ENCODE measurements around the gene NKX2-4.
"Not testable (repeated sequence)": the region's sequence is repeated elsewhere in the genome, so short reads cannot be mapped to it uniquely, and the experiment has no call there.

NKX2-4 gene

DNA sequence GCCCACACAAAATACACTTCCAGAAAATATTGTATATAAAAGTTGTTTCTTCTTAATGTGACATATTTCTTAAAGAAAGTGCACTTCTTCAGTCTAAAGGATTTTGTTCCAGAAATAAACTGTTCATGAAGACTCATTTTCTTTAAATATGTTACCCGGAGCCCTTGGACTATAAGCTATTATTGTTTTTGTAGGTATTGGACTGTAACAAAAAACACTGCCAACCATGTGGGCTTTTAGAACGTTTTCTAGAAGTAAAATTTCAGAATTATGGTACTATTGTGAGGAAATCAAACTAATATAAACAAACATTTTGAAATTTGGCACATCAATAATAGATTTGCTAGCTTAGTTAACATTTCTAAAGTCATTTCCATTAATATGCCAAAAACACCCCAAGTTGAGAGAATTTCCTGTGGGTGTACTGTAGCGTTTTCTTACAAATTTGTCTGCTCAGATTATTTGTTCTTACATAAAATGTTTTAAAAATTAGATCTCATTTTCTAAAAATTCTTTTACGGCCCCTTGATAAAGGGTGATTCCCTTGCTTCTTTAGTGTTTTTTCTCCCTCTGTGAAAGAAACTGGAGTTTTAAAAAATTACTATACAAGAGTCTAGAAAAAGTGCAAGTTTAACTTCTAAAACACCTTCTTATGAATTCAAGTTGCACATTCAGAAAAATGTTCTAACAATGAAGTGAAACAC is 3.4 kb downstream of the NKX2-4 start:
- no peak for DNase-seq

DNA sequence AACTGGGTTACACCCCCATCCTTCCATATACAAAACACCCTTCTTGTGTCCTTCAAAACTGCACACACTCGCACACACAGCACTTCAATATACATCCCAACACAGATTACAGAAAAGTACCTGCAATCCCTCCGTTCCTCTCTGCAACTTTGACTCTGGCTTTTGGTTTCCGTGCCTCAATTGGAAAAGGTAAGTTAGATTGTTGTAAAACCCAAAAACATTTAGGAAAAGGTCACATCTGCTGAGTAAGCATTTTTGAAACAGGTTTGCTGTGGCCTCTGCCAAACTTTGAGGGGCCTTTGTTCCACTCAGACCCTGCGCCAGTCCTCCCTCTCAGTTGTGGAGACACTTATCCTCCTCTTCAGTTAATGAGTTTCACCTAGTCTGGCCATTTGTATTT is 4.2 kb downstream of the NKX2-4 start:
- DNase-seq, result no peak

DNA sequence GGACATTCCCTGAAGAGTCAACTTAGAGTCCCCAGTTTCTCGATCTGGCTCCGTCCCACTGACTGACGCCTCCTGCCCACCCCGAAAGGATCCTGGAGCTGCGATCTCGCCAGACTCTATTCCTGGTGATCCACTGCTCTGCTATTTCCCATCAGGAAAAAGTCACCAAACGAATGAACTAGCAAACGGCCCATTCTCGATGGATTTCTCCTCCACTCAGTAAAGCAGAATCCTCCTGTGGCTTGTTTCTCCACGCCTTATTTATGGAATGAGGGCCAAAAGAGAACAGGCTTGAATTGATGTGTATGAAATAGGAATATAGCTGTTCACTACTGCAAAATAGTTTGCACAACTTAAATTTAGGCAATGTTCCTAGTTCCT is 5.4 kb downstream of the NKX2-4 start:
- DNase-seq, result no peak

DNA sequence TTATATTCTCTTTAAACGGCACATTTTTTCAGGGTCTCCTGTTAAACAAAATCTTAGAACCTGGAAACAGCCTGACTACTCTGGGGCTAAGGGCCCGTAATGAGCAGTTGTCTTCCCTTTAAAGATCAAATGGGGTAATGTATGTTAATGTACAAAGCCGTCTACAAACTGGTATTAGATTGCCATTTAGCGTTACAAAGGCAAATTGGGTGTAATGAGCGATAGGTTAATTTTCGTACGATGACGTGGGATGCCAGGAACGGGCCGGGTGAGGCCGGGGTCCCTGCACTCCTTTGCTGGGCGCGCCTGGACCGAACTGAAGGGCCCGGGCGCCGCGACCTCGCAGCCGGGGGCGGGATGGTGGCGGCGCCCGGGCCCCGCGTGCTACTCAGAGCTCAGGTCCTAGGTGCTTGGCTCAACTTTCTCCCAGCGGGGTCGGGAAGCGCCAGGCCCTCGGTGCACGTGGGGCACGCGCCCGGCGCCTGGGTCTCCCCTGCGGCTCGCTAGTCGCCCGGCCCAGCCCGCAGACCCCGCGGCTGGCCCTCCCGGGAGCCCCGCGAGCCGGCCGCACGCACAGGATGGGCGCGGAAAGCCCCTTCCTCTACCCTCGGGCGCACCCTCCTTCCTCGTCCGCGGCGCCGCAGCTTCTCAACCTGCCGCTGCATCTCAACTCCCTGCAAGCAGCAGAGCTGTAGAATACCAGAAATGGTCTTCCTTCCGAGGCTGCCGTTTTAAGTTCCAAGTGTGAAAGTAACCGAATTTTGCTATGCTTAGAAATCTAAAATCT is 5.9 kb downstream of the NKX2-4 start:
- no peak for DNase-seq

DNA sequence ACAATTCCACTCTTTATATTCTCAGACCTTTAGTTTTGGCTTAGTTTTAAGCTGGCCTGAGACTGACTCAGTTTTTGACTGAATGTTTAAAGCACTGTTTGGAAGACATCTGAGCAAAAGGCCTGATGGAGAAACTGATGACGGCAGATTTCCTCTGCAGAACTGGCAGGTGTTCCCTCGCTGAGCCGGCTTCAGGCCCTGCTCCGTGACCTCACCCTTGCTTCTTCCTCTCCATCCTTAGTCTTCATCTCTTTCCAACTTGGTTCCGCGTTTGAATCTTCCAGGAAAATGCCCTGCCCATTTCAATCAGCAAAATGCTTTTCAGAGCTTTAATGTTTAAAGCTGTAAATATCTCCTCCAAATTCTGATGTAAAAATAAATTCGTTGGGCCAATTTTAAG is 6.6 kb downstream of the NKX2-4 start:
- DNase-seq, result no peak

DNA sequence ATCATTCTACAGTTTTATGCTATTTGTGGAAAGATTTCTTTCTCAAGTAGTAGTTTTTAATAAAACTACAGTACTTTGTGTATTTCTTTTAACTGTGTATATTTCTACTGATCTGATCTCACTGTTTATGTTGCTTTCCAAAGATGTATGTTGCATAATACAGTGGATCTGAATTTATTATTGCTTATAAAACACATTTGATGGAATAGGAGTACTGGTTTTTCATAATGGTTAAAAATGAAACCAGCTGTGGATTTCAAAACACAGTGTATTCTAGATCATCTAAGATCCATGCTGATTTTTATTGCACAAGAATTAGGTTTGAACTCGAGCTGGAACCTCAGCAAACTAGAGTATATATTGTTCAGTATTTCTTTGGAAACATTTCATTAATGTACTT is 8.0 kb downstream of the NKX2-4 start:
- DNase-seq, result no peak

DNA sequence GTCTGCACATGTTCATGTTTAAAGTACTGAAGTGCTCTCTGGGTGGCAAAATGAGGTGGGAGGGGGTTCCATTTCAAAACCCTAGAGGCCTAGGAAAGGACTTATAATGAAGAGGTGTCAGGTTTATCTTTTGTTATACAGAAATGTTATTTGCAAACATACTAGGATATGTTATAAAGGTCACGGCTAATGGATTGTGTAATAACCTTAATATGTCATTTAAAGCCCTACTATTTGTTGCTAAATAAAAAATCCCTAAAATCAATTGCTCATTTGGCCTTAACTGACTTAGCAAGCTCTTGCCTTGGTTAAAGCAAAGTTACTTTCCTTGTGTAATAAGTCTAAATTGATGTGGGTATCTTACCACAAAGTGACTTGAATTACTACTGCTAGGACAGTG is 8.8 kb downstream of the NKX2-4 start:
- no peak for DNase-seq

DNA sequence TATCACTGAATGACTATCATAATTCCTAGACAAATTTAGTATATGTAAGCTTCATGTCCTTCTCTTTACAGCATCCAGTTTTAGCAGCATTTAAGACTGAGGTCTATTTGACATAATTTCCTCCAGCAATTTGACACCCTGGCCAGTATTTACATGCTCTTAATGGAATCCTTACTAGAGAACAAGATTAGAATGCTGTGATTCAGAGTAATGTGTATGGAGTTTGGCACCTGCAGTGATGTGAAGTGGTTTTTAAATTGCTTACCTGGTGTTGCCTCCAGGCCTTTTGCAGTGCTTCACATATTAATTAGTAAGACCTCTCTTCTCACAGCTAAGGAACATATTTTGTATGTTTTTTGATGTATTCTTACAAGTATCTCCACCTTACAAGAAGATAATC is 9.8 kb downstream of the NKX2-4 start:
- DNase-seq, result no peak

DNA sequence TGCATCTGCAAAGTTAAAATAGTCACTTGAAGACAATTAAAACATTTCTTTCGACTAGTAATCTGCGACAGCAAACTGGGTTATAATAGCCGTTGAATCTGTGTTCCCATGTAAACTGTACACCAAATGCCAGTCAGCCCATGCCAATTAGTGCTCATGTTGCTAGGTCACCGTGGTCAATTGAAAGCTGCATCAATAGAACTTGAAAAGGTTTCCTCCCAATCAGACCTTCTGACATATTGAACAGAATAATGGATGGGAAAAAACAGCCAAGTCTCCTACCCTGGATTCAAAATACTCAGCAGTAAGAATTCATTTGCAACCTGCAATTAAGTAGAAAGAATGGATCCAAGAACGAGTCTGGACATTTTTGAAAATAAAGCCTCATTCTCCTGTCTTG is 11.2 kb downstream of the NKX2-4 start:
- no peak for DNase-seq

DNA sequence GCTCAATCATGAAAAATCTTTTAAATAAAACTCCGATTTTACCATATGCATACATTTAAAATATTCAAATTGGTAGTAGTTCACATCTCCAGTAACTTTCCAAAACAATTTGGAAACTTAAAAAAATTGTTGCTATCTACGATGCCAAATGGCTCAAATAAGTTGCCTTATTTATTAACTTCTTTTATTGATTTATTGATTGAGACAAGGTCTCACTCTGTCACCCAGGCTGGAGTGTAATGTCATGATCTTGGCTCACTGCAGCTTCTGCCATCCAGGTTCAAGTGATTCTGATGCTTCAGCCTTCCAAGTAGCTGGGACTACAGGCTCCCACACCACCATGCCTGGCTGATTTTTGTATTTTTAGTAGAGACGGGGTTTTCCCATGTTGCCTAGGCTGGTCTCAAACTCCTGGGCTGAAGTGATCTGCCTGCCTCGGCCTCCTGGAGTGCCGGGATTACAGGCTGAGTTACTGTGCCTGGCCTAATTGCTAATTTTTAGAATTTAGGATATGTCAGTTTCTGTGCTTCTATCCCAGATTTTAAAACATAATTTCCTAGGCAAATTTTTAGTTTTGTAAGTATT is 12.9 kb downstream of the NKX2-4 start:
- no peak for DNase-seq

DNA sequence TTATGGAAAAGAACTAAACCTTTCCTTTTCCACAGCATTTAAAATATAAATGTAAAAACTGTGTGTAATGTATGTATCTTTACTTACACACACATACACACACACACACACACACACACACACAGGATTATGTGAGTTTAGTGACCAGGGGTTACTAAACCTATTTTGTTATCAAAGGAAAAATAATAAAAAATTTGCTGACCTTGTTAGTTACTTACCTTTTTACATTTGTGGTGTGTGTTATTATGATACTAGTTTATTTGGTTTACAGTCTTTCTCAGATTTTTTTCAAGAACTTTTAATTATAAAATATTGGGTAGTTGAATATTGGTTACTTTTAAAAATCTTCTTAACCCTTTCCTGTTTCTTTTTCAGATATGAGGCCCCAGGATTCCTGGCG is 15.7 kb downstream of the NKX2-4 start:
- DNase-seq, result no peak

DNA sequence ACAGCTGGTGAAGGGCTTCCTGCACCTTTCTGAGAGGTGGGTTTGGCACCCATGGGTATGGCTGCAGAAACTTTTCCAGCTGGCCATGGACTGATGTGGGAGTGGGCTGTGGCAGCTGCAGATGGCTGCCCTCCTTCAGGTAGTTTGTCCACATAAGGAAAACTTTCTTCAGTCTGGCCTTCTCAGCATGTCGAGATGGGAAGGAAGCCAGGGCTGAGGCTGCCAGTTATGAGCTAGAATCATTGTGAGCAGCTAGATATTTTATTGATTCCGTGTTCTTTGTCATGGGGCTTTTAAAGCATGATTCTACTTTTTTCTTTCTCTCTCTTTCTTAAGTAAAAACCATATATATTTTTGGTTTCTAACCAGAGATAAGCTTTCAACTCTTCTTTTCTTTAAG is 16.6 kb downstream of the NKX2-4 start:
- DNase-seq, result no peak

DNA sequence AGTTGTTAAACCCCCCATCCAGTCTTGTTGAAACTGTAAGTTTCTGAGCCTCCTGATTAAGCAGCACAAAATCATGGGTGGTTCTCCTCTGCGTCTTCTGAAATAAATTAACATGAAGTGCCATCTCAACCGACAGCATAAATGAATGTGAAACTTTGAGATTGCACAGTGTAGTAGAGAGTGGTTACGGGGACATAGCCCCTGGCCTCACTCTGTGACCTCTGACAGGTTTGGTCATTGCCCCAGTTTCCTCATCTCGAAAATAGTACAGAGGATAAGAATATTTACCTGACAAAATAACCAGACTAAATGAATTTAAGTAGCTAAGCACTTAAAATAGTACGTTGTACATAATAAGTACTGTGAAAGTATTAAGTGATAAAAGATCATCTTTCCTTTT is 19.1 kb downstream of the NKX2-4 start:
- DNase-seq, result no peak

DNA sequence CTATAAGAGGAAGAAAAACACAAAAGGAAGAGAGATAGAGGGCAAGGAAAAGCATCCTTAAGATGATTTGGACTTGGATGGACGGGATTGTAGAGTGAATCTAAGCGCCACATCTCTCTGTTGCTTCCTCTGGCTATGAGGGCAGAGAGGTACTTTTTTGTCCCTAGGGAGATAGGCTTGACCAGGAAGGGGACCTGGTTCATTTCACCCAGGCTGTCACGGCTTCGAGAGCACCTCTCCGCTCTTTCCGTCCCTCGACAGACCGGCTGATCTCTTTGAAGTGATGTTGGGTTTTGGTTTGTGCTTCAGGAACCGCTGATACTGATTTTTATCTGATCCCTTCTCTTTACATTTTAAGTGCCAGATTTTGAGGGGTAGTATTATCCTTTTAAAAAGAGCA is 19.6 kb downstream of the NKX2-4 start:
- no peak for DNase-seq

DNA sequence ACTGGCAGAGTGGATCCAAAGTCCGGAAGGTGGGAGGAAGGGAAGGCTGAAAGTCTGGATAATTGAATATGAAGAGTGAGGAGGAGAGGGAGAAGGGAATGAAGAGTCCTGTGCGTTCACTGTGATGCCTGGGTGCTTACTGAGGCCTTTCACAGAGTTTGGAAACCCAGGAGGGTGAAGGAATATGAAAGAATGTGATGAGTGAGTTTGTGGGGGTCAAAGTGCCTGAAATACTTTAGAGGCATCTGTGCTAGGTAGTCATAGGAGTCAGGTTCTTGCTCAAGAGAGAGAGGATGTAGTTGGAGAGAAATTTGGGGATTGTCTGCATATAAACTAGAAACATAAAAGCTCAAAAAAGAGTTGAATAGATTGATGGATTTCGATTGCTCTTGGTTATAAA is 20.7 kb downstream of the NKX2-4 start:
- DNase-seq, result no peak

DNA sequence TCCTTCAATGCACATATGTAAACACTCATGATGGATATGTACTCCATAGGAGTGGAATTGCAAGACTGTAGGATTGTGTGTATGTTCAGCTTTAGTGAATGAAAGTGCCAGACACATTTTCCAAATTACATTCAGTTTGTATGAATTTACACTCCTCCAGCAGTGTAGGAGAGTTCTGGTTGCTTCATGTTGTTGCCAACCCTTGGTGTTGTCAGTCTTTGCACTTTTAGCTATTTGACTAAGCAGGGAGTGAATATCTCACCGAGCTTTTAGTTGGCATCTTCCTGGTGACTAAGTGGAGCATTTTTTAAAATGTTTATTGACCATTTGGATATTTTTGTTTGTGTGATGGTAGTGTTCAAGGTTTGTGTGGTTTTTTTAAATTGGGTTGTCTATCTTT is 23.9 kb downstream of the NKX2-4 start:
- DNase-seq, result no peak

DNA sequence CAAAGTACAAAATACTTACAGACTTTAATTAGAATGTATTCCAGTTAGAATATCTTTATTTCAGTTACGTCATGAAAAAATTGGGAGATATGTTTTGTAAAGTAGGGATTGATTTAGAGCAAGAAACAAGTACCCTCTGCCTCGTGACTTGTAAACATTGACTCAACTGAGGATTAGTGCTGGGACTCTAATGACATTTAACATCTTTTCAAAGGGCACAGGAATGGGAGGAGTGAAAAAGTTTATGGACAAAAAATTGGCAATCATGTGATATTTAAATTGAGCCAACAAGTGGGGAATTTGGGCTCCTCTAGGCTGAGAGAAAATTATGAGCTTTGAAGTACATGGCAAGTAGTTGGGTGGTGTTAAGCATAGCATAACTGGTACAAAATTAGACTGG is 25.3 kb downstream of the NKX2-4 start:
- no peak for DNase-seq

DNA sequence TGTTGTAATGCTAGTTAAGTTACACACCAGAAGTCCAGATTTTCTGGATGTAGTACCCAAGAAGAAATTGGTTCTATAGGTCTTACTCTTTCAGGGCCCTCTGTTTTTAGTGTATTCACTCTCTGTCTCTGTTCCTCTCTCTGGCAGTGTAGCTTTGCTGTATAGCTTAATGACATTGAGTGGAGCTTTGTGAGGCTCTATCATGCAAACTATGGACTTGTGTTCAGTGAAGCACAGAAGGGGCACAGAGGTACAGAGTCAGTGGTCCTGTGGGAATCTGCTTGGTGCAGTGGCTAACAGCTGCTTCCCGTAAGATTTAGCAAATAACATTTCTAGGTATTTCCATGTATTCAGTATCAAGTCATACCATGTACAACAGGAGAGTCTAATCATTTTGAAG is 26.1 kb downstream of the NKX2-4 start:
- no peak for DNase-seq

DNA sequence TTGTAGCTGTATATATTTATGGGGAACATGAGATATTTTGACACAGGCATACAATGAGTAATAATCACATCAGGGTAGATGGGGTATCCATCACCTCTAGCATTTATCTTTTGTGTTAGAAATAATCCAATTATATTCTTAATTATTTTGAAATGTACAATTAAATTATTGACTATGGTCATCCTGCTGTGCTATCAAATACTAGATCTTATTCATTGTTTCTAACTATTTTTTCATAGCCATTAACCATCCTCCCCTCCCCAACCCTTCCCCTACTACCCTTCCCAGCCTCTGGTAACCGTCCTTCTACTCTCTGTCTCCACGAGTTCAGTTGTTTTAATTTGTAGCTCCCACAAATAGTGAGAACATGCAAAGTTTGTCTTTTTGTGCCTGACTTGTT is 28.5 kb downstream of the NKX2-4 start:
- DNase-seq, result no peak

DNA sequence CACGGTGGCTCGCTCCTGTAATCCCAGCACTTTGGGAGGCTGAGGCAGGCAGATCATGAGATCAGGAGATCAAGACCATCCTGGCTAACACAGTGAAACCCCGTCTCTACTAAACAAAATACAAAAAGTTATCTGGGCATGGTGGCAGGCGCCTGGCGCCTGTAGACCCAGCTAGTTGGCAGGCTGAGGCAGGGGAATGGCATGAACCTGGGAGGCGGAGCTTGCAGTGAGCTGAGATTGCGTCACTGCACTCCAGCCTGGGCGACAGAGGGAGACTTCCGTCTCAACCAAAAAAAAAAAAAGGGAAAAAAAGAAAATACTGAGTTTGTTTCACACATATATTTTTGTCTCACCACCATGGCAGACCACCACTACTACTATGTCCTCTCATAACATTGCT is 31.1 kb downstream of the NKX2-4 start:
- not testable (repeated sequence) for DNase-seq

DNA sequence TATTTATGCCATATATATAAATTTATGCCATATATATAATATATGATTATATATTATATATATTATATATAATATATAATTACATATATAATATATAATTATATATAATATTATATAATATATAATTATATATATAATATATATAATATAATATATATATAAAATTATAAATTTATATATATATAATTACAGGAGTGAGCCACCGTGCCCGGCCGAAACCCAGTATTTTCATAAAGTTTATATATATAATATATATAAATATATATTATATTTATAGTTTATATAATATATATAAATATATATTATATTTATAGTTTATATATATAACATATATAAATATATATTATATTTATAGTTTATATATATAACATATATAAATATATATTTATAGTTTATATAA is 31.6 kb downstream of the NKX2-4 start:
- DNase-seq, result no peak

DNA sequence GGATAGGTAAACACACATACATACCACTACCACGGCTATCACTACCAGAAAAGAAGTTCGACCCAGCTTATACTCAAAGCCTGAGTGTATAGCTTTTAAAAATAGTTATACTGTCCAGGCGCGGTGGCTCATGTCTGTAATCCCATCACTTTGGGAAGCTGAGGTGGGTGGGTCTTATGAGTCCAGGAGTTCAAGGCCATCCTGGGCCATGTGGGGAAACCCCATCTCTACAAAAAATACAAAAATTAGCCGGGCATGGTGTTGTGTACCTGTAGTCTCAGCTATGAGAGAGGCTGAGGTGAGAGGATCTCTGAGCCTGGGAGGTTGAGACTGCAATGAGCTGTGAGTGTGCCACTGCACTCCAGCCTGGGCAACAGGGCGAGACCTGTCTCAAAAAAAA is 32.9 kb downstream of the NKX2-4 start:
- no peak for DNase-seq

DNA sequence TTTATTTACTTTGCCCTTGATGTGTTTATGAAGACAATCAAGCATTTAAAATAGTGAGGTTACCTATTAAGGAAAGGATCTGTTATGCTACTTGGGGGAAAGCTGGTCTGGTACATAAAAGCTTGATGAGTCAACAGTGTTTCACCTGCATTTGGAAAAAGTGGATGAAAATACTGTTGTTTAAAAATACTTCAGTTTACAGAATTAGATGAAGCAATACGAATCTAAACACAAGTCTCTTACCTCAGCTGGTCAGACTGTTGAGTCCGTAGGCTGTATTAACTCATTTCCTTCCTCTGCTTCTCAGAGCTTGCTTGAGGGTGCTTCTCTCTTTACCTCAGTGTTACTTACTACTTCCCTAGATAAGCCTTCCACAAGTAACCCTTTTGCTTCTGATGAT is 36.1 kb downstream of the NKX2-4 start:
- no peak for DNase-seq

DNA sequence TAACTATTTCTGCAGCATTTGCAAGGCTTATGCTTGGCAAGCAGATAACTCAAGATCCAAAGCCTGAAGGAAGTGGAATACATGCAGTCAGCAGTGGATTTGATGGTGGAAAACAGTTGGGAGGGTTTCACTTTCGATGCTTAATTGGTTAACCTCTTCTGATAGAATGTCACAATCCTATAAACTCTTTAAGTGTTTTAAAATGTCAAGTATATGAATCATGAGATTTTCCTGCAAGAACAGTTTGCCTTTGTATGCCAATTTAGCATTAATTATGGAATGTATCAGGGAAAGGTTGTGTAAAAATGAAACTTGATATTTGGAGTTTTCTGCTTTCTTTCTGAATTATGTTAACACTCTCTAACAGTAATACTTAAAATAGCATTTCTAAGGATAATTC is 36.6 kb downstream of the NKX2-4 start:
- no peak for DNase-seq

Data from T-helper 1 cell (primary cell).